Cortex of kidney (tissue), 1 donor: ENCODE data around the gene PSMA8.
"Not testable (repeated sequence)": the region's sequence is repeated elsewhere in the genome, so short reads cannot be mapped to it uniquely, and the experiment has no call there.

ENCODE experiments used
- DNase-seq: peaks from one replicate; lab custom pipeline; 2025; lab: John Stamatoyannopoulos, UW

PSMA8 gene

DNA sequence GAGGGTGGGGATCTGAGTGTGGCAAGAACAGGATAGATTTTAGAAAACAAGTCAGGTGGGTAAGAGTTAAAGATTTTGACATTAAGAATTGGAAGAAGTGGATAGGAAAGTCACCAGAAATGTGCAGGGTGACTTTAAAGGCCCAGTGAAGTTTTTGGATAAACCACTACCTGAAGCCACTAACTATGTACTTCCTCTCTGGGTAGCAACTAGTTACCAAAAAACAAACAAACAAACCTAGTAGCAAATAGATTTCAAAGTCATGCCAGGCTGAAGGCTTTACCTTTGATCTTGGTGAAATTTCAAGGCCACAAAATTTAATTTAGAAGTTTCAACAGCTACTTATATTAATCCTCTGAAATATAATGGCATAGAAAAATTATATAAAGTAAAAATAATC, 42.5 kb downstream of the PSMA8 start:
- DNase-seq = no peak

DNA sequence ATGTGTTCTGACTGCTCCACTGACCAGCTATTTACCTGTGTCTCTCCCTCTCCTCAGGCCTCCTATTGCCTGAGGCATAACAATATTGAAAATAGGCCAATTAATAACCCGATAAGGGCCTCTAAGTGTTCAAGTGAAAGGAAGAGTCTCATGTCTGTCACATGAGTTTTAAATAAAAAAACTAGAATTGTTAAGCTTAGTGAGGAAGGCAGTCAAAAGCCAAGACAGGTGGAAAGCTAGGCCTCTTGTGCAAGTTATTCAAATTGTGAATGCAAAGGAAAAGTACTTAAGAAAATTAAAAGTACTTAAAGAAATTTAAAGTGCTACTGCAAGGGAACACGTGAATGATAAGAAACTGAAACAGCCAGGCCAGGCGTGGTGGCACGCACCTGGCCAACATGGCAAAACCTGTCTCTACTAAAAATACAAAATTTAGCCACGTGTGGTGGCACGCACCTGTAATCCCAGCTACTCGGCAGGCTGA, 47.7 kb downstream of the PSMA8 start:
- DNase-seq = no peak

DNA sequence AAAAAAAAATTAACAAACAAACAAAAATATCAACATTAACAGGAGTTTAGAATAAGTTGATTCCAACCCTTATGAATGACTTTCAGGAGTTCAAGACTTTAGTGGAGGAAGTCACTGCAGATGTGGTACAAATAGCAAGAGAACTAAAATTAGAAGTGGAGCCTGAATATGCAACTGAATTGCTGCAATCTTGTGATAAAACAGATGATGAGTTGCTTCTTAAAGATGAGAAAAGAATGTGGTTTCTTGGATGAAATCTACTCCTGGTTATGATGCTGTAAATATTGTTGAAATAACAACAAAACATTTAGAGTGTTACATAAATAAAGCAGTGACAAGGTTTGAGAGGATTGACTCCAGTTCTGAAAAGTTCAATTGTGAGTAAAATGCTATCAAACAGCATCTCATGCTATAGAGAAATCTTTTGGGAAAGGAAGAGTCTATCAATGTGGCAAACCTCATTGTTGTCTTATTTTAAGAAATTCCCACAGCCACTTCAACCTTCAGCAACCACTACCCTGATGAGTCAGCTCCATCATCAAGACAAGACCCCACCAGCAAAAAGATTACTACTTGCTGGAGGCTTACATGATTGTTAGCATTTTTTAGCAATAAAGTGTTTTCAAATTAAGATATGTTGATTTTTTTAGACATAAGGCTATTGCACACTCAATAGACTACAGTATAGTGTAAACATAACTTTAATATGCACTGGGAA, 49.9 kb downstream of the PSMA8 start:
- DNase-seq = no peak

DNA sequence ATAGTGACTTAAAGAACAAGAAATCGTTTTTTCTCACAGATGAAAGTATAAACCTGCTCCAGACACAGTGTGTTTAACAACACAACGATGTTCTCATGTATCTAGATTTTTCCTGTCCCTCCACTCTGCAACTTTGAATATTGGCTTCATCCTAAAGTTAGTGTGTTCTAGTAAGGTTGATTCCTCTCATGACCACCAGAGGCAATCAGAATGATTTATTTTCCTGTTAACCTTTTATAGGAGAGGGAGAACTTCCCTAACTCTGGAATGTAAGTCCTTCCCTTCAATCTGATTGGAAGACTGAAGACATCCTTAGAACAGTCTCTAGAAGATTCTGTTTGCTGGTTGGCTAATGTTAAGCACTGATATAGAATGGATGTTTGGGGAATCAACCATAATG, 51.6 kb downstream of the PSMA8 start:
- no peak for DNase-seq

DNA sequence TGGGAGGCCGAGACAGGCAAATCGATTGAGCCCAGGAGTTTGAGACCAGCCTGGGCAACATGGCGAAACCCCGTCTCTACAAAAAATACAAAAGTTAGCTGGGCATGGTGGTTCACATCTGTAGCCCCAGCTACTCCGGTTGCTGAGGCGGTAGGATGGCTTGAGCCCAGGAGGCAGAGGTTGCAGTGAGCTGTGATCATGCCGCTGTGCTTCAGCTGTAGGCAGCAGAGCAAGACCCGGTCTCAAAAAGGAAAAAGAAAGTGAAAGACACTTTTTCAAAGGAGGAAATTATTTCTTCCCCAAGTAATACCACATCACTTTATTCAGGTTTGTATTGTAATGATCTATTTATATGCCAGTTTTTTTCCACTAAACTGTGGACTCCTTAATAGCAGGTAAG, 56.8 kb downstream of the PSMA8 start:
- DNase-seq = no peak

DNA sequence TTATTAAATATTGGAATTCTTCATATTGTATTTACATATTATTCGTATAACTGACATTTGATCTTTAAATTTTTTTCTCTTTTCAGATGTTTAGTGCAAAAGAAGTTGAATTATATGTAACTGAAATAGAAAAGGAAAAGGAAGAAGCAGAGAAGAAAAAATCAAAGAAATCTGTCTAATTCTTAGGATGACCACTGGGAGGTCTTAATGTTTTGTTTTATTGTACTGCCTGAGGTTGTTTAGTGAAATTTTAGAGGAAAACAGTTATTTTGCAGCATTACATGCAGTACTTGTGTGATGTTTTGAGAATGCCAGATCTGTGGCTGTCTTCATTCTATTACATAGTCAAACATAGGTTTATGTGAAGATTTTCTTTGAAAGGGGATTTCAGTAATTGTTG, 58.6 kb downstream of the PSMA8 start:
- DNase-seq = no peak

DNA sequence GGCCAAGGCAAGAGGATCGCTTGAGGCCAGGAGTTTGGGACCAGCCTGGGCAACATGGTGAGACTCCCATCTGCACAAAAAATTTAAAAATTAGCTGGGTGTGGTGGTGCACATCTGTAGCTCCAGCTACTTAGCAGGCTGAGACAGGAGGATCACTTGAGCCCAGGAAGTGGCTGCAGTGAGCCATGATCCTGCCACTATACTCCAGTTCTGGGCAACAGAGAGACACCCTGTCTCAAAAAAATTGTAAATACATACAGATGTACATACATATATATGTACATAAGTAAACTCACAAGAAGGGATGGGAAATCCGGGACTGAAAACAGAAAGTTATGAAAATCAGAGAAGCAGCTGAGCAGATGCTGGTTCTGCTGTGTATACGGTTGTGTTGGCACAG, 62.9 kb downstream of the PSMA8 start:
- DNase-seq = no peak

DNA sequence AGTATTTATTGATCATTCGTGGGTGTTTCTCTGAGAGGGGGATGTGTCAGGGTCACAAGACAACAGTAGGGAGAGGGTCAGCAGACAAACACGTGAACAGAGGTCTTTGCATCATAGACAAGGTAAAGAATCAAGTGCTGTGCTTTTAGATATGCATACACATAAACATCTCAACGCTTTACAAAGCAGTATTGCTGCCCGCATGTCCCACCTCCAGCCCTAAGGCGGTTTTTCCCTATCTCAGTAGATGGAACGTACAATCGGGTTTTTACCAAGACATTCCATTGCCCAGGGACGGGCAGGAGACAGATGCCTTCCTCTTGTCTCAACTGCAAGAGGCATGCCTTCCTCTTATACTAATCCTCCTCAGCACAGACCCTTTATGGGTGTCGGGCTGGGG, 68.3 kb downstream of the PSMA8 start:
- DNase-seq = not testable (repeated sequence)

DNA sequence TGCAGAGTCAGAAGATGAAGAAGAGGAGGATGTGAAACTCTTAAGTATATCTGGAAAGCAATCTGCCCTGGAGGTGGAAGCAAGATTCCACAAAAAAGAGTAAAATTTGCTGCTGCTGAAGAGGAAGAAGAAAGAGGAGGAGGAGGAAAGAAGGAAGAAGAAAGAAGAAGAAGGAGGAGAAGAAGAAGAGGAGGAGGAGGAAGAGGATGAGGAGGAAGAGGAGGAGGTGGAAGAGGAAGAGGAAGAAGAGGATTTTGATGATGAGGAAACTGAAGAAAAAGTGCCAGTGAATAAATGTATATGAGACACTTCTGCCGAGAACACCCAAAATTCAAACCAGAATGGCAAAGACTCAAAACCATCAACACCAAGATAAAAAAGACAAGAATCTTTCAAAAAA, 71.6 kb downstream of the PSMA8 start:
- no peak for DNase-seq

DNA sequence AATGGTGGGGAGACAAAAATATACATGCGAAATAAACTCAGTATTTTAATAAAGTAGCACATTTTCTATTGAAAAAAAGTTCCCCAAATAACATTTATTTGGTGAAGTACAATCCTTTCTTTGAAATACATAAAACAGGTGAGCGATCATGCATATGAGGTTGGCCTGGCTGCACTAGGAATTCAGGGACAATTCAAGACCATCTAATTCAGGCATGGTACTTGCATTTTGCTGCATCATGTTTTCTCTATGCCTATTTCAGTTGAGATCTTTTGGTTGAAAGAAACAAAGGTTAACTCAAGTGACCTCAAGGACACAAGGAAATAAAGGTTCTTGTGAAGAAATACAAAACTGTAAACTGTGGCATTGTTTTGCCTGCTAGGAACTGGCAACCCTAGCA, 72.8 kb downstream of the PSMA8 start:
- DNase-seq = no peak

DNA sequence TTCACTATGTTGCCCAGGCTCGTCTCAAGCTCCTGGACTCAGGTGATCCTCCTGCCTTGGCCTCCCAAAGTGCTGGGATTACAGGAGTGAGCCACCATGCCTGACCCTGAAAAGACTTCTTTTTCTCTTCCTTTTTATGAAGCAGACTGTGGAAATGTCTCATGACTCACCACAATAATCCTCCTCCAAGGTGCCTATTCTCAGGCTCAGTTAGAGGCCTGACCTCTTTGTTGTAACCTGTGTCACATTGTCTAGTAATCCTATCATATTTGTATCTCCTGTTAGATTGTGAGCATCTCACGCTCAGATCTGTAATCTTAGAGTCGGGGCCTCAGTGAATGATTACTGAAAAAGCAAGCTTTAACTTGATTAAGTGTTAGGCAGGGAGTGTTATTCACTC, 74.3 kb downstream of the PSMA8 start:
- no peak for DNase-seq

DNA sequence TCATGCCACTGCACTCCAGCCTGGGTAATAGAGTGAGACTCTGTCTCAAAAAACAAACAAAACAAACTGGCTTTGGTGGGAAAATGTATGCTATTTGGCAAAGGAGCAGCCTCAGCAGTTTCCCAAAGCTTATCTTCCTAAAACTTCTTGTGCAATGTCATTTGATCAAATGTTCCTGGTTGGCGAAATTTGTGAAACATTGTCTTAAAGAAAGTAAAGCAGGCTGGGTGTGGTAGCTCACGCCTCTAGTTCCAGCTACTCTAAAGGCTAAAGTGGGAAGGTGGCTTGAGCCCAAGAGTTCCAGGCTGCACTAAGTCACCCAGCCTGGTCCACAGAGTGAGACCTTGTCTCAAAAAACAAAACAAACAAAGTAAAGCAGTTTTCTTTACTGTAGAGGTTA, 75.3 kb downstream of the PSMA8 start:
- DNase-seq = no peak

DNA sequence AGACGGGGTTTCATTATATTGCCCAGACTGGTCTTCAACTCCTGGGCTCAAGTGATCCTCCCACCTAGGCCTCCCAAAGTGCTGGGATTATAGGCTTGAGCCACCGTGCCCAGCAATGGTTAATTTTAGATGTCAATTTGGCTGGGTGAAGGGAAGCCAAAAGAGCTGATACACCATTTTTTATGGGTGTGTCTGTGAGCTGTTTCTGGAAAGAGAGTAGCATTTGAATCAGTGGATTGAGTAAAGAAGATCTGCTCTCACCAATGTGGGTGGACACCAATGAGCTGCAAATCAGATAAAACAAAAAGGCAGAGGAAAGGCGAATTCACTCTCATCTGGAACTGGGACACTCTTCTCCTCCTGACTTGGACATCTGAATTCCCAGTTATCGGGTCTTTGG, 76.5 kb downstream of the PSMA8 start:
- no peak for DNase-seq

DNA sequence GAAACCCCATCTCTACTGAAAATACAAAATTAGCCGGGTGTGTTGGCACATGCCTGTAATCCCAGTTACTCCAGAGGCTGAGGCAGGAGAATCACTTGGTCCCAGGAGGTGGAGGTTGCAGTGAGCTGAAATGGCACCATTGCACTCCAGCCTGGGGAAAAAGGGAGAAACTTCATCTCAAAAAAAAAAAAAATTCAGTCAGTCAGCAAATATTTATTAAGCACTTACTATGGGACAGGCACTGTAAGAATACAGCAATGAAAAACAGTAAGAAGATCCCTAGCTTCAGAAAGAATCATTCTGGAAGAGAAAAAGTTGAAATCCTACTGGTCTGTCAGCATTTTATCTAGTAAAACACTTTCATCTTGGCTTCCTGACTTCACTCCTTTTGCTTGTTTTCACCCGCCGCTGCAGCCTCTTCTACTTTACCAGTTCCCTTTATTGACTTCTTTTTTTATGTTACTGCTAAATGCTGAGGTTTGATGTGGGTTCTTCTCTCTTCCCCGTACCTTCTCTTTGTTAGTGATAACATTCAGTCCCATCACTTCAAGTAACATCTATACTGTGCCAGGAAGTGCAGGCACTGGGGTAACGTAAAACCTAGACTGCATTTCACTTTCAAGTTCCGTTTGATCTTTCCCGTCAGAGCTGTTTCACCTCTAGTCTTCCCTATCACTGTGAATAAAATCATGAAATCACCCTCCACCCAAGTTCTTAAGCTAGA, 81.7 kb downstream of the PSMA8 start:
- DNase-seq = no peak

DNA sequence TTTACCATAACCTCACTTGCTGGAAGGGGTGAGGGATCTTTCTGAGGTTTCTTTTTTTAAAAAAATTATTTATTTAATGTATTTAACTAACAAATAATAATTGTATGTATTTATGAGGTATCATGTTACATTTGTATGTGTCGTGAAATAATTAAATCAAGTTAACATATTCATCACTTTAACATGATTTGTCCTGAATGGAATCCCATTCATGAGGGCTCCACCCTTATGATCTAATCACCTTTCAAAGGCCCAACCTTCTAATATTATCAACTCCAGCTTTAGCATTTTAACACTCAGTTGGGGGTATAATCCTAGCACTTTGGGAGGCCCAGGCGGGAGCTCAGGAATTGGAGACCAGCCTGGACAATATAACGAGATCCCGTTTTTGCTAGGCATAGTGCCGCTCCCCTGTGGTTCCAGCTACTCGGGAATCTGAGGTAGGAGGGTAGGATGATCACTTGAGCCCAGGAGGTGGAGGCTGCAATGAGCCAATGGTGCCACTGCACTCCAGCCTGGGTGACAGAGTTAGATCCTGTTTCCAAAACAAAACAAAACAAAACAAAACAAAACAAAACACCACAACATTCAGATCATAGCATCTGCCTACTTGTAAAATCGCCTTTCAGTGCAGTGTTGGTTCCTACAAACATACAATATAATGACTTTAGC, 91.5 kb downstream of the PSMA8 start:
- no peak for DNase-seq

DNA sequence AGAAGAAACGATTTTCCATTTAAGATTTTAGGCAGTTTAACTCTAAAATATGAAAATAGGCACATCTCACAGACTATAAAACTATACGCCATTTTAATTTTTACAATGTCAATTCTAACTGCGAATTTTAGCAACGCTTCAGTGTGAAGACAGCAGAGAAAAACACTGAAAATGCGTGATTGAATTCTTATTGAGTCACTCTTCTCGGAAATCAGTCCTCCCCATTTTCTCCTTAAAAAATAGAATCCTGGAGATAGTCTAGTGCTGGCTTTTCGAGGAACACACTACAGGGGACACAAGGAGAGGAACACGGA, 92.2 kb downstream of the PSMA8 start:
- no peak for DNase-seq

DNA sequence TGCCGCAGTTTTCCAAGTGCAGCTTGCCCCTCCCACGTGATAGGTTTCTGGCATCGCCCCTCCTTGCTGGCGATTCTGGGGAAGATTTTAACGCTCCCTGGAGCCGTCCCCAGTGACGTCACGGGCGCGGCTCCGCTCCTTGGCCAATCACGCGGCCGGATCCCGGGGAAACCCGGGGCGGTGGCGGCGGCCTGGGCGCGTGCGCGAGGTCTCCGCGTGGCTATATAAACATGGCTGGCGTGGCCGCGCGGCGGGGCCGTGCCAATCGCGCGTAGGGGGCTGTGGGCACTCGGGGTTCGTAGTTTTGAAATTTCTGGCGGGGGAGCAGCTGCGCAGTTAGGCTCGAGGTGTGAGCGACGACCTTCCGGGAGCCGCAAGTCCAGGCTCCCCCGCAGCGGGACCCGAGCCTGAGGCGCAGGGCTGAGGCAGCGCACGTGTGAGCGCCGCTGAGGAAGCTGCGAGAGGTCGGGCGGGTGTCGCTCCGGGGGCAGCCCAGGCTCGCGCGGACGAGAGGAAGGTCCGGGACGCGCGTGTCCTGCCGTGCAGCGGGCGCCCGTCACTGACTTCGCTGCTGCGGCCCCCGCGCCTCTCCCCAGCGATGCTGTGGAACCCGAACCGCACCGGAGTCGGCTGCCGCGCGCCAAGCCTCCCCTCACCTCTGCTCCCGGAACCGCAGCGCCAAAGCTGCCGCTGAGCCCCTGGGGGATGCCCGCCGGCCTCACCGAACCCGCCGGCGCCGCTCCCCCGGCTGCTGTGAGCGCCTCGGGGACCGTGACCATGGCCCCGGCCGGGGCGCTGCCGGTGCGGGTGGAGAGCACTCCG, 92.8 kb downstream of the PSMA8 start, which contains the start of gene TAF4B:
TAF4B (plus strand) TSS at position 217 of the 822 bp plus-strand sequence; CDS start at position 706, 489 bp downstream.
- peak; percentile 10 for DNase-seq

DNA sequence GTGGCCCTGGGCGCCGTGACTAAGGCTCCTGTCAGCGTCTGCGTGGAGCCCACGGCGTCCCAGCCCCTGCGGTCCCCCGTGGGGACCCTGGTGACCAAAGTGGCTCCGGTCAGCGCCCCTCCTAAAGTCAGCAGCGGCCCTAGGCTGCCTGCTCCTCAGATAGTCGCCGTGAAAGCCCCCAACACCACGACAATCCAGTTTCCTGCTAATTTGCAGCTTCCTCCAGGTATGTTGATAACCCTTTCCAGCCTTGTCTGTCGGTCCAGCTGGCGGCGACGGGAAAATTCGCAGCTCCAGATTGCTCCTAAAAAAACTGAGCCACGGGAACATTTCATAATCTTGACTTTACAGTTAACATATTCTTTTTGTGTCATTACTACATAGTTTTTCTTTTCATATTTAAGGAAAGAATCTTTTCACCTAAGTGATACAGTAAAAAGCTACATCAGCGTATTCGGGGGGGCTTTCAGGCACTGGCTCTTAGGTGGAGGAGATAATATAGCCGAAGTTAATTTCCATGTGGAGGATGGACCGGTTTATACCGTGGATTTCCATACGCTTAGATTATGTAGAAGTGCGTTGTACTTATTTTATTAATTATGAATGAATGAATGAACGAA, 93.5 kb downstream of the PSMA8 start:
- no peak for DNase-seq

DNA sequence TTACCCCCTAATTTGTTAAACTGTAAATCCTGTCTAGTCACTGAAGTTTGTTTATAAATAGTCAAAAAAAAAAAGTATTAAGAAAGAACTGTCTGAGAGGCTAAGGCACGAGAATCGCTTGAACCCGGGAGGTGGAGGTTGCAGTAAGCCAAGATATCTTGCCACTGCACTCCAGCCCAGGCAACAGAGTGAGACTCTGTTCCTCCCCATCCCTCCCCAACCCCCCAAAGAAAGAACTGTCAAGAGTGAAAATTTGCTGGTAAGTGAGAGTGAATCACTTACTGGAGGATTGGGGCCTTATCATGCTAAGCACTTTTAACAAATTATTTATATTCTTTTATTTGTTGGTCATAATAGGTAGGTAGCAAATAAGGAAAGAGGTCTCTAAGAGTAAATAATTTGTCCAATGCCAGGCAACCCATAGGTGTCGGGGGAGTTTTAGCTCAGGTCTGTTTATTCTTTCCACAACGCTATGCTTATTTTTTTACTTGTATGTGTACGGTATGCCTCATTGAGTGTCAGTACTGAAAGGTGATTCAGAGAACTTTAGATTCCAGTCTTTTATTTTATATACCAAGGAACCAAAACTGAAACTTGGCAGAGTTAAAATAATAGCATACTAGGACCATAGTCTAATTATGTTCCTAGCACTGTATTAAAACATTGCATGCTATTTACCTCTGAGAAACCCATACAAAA, 95.0 kb downstream of the PSMA8 start:
- no peak for DNase-seq

DNA sequence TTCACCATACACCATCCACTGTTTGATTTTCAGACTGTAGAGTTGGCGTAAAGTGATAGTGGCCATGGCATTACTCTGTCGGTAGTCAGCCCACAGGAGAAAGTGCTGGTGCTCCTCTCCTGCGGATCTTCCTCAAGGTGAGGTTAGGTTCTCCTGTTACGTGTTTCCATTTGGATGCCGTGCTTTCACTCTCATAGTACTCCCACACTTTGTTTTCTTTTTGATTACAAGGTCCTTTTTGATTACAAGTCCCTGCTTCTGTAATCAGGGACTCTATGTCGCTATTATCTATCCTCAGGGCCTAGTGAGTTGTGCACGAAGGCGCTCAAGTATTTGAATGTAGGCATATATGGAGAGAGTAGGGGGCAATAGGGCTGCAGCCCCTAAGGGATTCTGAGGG, 96.8 kb downstream of the PSMA8 start:
- no peak for DNase-seq

DNA sequence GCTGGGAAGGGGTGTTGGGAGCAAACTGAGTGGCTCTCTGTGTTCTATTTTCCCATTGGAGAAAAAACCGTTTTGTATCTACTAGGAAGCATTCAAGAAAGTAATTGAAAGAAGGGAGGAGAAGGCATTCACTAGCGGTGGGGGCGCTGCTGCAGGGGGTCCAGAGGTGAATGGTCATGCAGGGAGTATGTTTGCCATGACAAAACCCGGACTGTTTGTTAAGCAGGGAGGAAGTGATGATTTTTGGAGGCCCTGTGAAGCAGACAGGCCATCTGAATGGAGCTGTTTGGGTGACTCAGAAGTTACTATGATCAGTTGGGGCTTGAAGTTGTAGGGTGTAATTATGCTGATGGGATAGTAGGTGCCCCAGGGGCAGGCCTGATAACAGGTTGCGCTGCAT, 99.5 kb downstream of the PSMA8 start:
- DNase-seq = no peak
